H9 (cell line): ENCODE results near the gene UFC1. TPM values are rescaled to one million over a fixed set of nuclear protein-coding genes. Genes with fewer than 3 reads are reported as not detected.

Experiments used
- DNase-seq: peaks from one replicate; pipeline ENCODE4 v3.0.0-alpha.2; 2017
- H2AFZ ChIP-seq: one replicate; pipeline ENCODE4 v1.6.1; 2013; ENCODE audit warnings: mild to moderate bottlenecking, low read length, control low read depth, moderate library complexity
- H2AK5ac ChIP-seq: 2 replicates; pipeline ENCODE4 v1.6.1; 2013; ENCODE audit warnings: low read length, control low read depth, mixed read lengths; ENCODE audit not compliant: insufficient read length
- H2BK120ac ChIP-seq: one replicate; pipeline ENCODE4 v1.6.1; 2013; ENCODE audit warnings: low read depth, mild to moderate bottlenecking, low read length, control low read depth, inconsistent platforms; ENCODE audit not compliant: poor library complexity, severe bottlenecking
- H2BK12ac ChIP-seq: 2 replicates; pipeline ENCODE4 v1.6.1; 2013; ENCODE audit warnings: low read length, control low read depth, mixed read lengths, low read depth; ENCODE audit not compliant: insufficient read length
- H2BK15ac ChIP-seq: 2 replicates; pipeline ENCODE4 v1.6.1; 2013; ENCODE audit warnings: low read depth, low read length, control low read depth
- H2BK20ac ChIP-seq: one replicate; pipeline ENCODE4 v1.6.1; 2013; ENCODE audit warnings: low read depth, mild to moderate bottlenecking, low read length, control low read depth, inconsistent platforms; ENCODE audit not compliant: poor library complexity, severe bottlenecking
- H2BK5ac ChIP-seq: 2 replicates; pipeline ENCODE4 v1.6.1; 2013; ENCODE audit warnings: low read length, control low read depth, mixed read lengths; ENCODE audit not compliant: insufficient read length
- H3K14ac ChIP-seq: 2 replicates; pipeline ENCODE4 v1.6.1; 2013; ENCODE audit warnings: low read length, control low read depth; ENCODE audit not compliant: insufficient read depth
- H3K18ac ChIP-seq: 2 replicates; pipeline ENCODE4 v1.6.1; 2013; ENCODE audit warnings: low read depth, mild to moderate bottlenecking, mixed read lengths, low read length, control low read depth; ENCODE audit not compliant: insufficient read length
- H3K23ac ChIP-seq: 2 replicates; pipeline ENCODE4 v1.6.1; 2013; ENCODE audit warnings: low read length, control low read depth, mixed read lengths, low read depth; ENCODE audit not compliant: insufficient read length
- H3K23me2 ChIP-seq: 2 replicates; pipeline ENCODE4 v1.6.1; 2013; ENCODE audit warnings: low read depth, mild to moderate bottlenecking, mixed read lengths, low read length, control low read depth; ENCODE audit not compliant: insufficient read length, poor library complexity, severe bottlenecking
- H3K27ac ChIP-seq: 2 replicates; pipeline ENCODE4 v1.5.1; 2013; ENCODE audit warnings: low read length, control low read depth, mixed read lengths, low read depth; ENCODE audit not compliant: insufficient read length
- H3K27me3 ChIP-seq: 2 replicates; pipeline ENCODE4 v1.6.1; 2013; ENCODE audit warnings: low read length, control low read depth, inconsistent platforms; ENCODE audit not compliant: insufficient read depth
- H3K4ac ChIP-seq: 2 replicates; pipeline ENCODE4 v1.6.1; 2013; ENCODE audit warnings: low read depth, mild to moderate bottlenecking, control low read depth, inconsistent platforms, low read length, moderate library complexity
- H3K4me1 ChIP-seq: 2 replicates; pipeline ENCODE4 v1.6.1; 2013; ENCODE audit warnings: low read length, control low read depth, inconsistent platforms; ENCODE audit not compliant: insufficient read depth
- H3K4me2 ChIP-seq: 2 replicates; pipeline ENCODE4 v1.6.1; 2013; ENCODE audit warnings: low read length, control low read depth, mixed read lengths; ENCODE audit not compliant: insufficient read length, insufficient read depth
- H3K56ac ChIP-seq: 2 replicates; pipeline ENCODE4 v1.6.1; 2013; ENCODE audit warnings: low read depth, mild to moderate bottlenecking, mixed read lengths, low read length, control low read depth; ENCODE audit not compliant: insufficient read length
- H3K79me1 ChIP-seq: 2 replicates; pipeline ENCODE4 v1.6.1; 2013; ENCODE audit warnings: low read depth, mild to moderate bottlenecking, moderate library complexity, low read length, control low read depth, inconsistent platforms; ENCODE audit not compliant: insufficient read depth, poor library complexity, severe bottlenecking
- H3K79me2 ChIP-seq: 2 replicates; pipeline ENCODE4 v1.6.1; 2013; ENCODE audit warnings: low read length, control low read depth, inconsistent platforms; ENCODE audit not compliant: insufficient read depth
- H3K9ac ChIP-seq: 2 replicates; pipeline ENCODE4 v1.6.1; 2013; ENCODE audit warnings: low read length, control low read depth, mixed read lengths; ENCODE audit not compliant: insufficient read length; ENCODE audit errors: extremely low read depth
- H3K9me3 ChIP-seq: one replicate; pipeline ENCODE4 v1.6.1; 2013; ENCODE audit warnings: low read depth, low read length, inconsistent platforms; ENCODE audit not compliant: control insufficient read depth
- H3T11ph ChIP-seq: one replicate; pipeline ENCODE4 v1.6.1; 2013; ENCODE audit warnings: mild to moderate bottlenecking, low read length, control low read depth, inconsistent platforms
- H4K20me1 ChIP-seq: one replicate; pipeline ENCODE4 v1.6.1; 2013; ENCODE audit not compliant: control insufficient read depth, insufficient read length, insufficient read depth
- H4K5ac ChIP-seq: 2 replicates; pipeline ENCODE4 v1.6.1; 2013; ENCODE audit warnings: low read depth, mild to moderate bottlenecking, mixed read lengths, low read length, control low read depth; ENCODE audit not compliant: insufficient read length
- H4K8ac ChIP-seq: replicated peaks from 2 replicates; pipeline ENCODE4 v1.6.1; 2013; ENCODE audit warnings: low read length, control low read depth, mixed read lengths, low read depth; ENCODE audit not compliant: insufficient read length
- H4K91ac ChIP-seq: 2 replicates; pipeline ENCODE4 v1.6.1; 2013; ENCODE audit warnings: low read depth, mild to moderate bottlenecking, moderate library complexity, mixed read lengths, low read length, control low read depth; ENCODE audit not compliant: insufficient read length
- H3K27ac Mint-ChIP-seq, 3 experiments: 2 replicates in 2 of 3; 3 replicates in 1 of 3; pipeline ENCODE4 v1.8.0; 2020 to 2021; ENCODE audit warnings: mixed read lengths in 3 of 3, mild to moderate bottlenecking in 1 of 3, moderate library complexity in 1 of 3
- H3K27me3 Mint-ChIP-seq: 2 replicates; pipeline ENCODE4 v1.8.0; 2021; ENCODE audit warnings: low read depth, mild to moderate bottlenecking, moderate library complexity, mixed read lengths
- H3K36me3 Mint-ChIP-seq, 3 experiments: 2 replicates in 2 of 3; 3 replicates in 1 of 3; pipeline ENCODE4 v1.8.0; 2020 to 2021; ENCODE audit warnings: low read depth in 3 of 3, mixed read lengths in 3 of 3; ENCODE audit not compliant: insufficient read depth in 1 of 3
- H3K4me1 Mint-ChIP-seq, 2 experiments: 2 replicates each; pipeline ENCODE4 v1.8.0; 2020; ENCODE audit warnings: mixed read lengths in 2 of 2
- H3K4me3 Mint-ChIP-seq, 2 experiments: 2 replicates in 1 of 2; 3 replicates in 1 of 2; pipeline ENCODE4 v1.8.0; 2020 to 2021; ENCODE audit warnings: mild to moderate bottlenecking in 2 of 2, mixed read lengths in 2 of 2, moderate library complexity in 1 of 2
- H3K9me3 Mint-ChIP-seq, 2 experiments: 2 replicates in 1 of 2; 3 replicates in 1 of 2; pipeline ENCODE4 v1.8.0; 2020; ENCODE audit warnings: mild to moderate bottlenecking in 2 of 2, mixed read lengths in 2 of 2, moderate library complexity in 1 of 2
- CTCF ChIP-seq: fragments of 200-600 bp; sonication (generic); conservative IDR thresholded peaks from 3 replicates; pipeline ENCODE4 v1.8.0; 2021; ENCODE audit warnings: antibody characterized with exemption, mild to moderate bottlenecking
- WGBS: extraction: QIAGEN DNeasy Blood & Tissue Kit; methylation state at CpG from one replicate; pipeline ENCODE4 v1.1.7; 2013; ENCODE audit warnings: missing lambda C conversion rate, low lambda C conversion rate, mixed read lengths; ENCODE audit not compliant: insufficient read length; ENCODE audit errors: extremely low coverage; 5-methylcytosine and 5-hydroxymethylcytosine counted together
- total RNA-seq: library from RNA; stranded (reverse); gene quantifications from 2 replicates; pipeline ENCODE4 v1.2.1, GENCODE V29; 2021

The UFC1 gene
- total RNA-seq, 1 experiment from 2014 or later: 93.4 TPM

DNA sequence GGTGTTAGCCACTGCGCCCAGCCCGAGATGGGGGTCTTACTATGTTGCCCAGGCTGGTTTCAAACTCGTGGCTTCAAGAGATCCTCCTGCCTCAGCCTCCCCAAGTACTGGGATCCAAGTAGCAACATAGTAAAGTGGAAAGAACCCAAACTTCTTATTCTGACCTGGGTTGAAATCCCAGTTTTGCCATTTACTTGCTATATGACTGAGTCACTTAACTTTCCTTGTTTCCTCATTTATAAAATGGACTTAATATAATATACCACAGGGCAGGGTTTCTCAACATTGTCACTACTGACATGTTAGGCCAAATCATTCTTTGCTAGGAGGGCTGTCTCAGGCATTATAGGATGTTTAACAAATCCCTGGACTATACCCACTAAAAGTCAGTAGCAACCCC lies 42.7 kb upstream of the UFC1 start:
- Histone ChIP-seq H3K56ac (no peak overlapping the region), H3K9ac (no peak overlapping the region), H3K27me3 (no peaks in the 10 kb centered on the region), H3K79me1 (peaks cover 8% of the 10 kb centered on the region), H3K18ac (no peak overlapping the region), H2BK5ac (no peak overlapping the region), H2BK120ac (no peak overlapping the region), H2BK12ac (no peak overlapping the region), H3K79me2 (peaks cover 10% of the 10 kb centered on the region; the same call in 1 of the 2 replicates), H3K14ac (no peak overlapping the region), H3K27ac (no peak overlapping the region), H4K20me1 (no peaks in the 10 kb centered on the region), H2BK20ac (no peak overlapping the region), H2BK15ac (no peak overlapping the region), H4K8ac (no peak overlapping the region), H3K4me1 (no peaks in the 10 kb centered on the region), H3K4ac (no peak overlapping the region), H4K5ac (no peak overlapping the region), H2AFZ (no peak overlapping the region), H4K91ac (no peak overlapping the region), H3K23ac (no peak overlapping the region), H3T11ph (no peak overlapping the region), H3K9me3 (no peaks in the 10 kb centered on the region), H2AK5ac (no peak overlapping the region), H3K23me2 (no peaks in the 10 kb centered on the region), H3K4me2 (no peak overlapping the region)
- H3K27me3 Mint-ChIP-seq: no peaks in the 10 kb centered on the region
- no peak for TF ChIP-seq CTCF
- no peaks in the 10 kb centered on the region for H3K9me3 Mint-ChIP-seq
- H3K27ac Mint-ChIP-seq: no peak overlapping the region
- peaks cover 0 to 5% of the 10 kb centered on the region in 2 experiments; a peak in 2 of 4 replicates for H3K4me1 Mint-ChIP-seq
- DNase-seq: no peak
- WGBS: no CpG with 5 or more reads among the region's 3 CpGs
- no peak overlapping the region for H3K4me3 Mint-ChIP-seq
- H3K36me3 Mint-ChIP-seq: peaks cover 0 to 11% (median 4%) of the 10 kb centered on the region in 3 experiments; a peak in 5 of 7 replicates
